HG03025 (cell line): ENCODE results near the gene TROAP.
A peak's percentile ranks its signal among the peaks of the same experiment; 100 is the strongest.
"Not testable (repeated sequence)": the region's sequence is repeated elsewhere in the genome, so short reads cannot be mapped to it uniquely, and the experiment has no call there.

Source experiments
- ATAC-seq: cut with Tn5 transposase; IDR thresholded peaks from one replicate; pipeline ENCODE4 v1.9.1; 2021; ENCODE audit warnings: mild to moderate bottlenecking, moderate library complexity; ENCODE audit not compliant: unreplicated experiment, low FRiP score

The TROAP gene

GRCh38 chr12:49327887-49328286 is 4.8 kb downstream of the TROAP start:
- no peak for ATAC-seq

GRCh38 chr12:49328816-49329215 is 5.8 kb downstream of the TROAP start:
- no peak for ATAC-seq

DNA sequence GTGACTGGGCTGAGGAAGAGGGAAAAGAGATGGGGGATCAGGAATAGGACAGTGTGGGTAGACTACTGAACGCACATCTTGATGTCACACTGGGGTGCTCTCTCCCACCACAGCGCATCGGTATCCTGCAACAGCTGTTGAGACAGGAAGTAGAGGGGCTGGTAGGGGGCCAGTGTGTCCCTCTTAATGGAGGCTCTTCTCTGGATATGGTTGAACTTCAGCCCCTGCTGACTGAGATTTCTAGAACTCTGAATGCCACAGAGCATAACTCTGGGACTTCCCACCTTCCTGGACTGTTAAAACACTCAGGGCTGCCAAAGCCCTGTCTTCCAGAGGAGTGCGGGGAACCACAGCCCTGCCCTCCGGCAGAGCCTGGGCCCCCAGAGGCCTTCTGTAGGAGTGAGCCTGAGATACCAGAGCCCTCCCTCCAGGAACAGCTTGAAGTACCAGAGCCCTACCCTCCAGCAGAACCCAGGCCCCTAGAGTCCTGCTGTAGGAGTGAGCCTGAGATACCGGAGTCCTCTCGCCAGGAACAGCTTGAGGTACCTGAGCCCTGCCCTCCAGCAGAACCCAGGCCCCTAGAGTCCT is 7.1 kb downstream of the TROAP start:
- ATAC-seq = no peak

GRCh38 chr12:49330631-49331379 is 7.8 kb downstream of the TROAP start:
- no peak for ATAC-seq

DNA sequence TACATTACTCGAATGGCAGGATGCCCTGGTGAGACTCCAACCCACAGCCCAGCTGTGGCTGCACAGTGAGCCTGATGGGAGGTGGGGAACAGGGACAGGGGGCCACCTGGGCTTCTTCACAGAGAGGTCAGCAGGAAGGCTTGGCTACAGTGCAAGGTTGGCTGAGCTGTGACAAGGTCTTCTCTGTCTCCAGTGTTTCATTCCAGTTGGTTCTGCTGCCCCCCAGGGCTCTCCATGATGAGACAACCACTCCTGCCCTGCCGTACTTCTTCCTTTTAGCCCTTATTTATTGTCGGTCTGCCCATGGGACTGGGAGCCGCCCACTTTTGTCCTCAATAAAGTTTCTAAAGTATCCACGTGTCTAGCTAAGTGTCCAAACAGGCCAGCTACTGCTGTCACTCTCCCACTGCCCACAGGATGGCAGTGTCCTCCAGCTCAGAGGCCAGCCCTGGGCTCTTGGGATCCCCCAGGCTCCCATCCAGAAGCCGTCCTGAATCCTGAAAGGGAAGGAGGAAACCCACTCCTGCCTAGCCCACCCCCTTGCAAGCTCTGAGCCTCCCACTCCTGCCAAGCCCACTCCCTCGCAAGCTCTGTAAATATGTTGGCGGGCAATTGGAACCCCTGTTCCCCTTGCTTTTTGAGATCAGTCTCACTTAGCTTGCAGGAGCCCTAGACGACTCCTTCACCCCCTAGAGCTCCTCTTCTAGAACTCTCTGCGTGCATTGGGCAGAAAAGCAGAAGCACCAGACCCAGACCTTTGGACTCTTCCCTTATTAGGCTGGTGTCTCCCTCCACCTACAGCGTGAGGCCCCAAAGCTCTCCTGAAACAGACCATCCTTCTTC is 8.5 kb downstream of the TROAP start:
- ATAC-seq = no peak

GRCh38 chr12:49332441-49332861 is 9.4 kb downstream of the TROAP start:
- ATAC-seq = no peak

GRCh38 chr12:49332891-49333371 is 9.9 kb downstream of the TROAP start:
- no peak for ATAC-seq

- not testable (repeated sequence) for ATAC-seq
Observed at GRCh38 chr12:49333778-49334177, 10.7 kb downstream of the TROAP start.

GRCh38 chr12:49334226-49334625 is 11.2 kb downstream of the TROAP start:
- ATAC-seq = no peak

DNA sequence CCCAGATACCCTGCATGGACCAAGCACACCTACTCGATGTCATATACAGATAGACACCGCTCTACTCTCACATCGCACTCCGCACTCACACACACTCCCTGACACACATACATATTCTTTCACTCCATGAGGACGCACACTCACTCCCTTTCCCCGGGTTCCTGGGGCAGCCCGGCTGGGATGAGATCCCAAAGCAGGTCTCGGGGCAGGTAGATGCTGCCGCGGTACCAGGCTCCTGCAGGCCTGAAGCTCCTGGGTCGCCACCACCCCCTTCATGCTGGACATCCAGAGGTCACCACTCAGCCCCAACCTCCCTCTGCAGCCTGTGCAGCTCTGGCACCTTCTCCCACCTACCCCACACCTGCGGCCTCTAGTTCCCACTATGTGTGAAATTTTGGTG is 11.6 kb downstream of the TROAP start:
- ATAC-seq = no peak

- no peak for ATAC-seq
Observed at GRCh38 chr12:49335118-49335954, 12.3 kb downstream of the TROAP start.

GRCh38 chr12:49335955-49336644 is 13.0 kb downstream of the TROAP start:
- no peak for ATAC-seq

GRCh38 chr12:49336645-49337584 is 13.9 kb downstream of the TROAP start, which contains the start of gene C1QL4:
Gene C1QL4, minus strand, starts transcription at chr12:49337188. Its CDS starts 711 bp downstream, at chr12:49336477.
- ATAC-seq = peak; percentile 48

DNA sequence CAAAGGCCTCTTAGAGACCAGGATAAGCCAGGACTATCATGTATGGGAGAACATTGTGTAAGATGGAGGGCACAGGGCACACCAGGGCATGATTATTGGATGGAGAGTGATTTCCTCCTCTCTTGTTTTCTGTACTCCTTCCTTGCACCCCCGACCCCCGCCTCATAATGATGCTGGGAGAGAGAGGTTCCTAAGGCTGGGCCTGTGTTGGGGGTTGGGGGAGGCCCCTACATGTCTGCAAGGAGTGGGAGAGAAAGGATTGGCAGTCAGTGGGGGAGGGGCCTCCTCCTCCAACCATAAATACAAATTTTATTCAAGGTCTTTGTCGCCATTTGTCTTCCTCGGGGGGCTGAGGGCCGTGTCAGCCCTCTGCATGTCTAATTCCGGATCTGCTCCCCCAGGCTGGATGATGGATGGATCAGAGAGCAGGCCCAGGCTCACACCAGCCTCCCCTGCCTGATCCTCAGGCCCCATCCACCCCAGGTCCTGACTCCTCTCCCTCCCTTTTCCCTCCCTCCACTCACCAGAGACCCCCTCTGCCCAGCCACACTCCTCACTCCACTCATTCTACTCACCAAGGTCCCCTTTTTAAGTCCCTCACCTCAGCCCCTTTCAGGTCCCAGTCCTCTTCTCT is 15.9 kb downstream of the TROAP start:
- no peak for ATAC-seq

- no peak for ATAC-seq
Observed at GRCh38 chr12:49339464-49339861, 16.4 kb downstream of the TROAP start.

DNA sequence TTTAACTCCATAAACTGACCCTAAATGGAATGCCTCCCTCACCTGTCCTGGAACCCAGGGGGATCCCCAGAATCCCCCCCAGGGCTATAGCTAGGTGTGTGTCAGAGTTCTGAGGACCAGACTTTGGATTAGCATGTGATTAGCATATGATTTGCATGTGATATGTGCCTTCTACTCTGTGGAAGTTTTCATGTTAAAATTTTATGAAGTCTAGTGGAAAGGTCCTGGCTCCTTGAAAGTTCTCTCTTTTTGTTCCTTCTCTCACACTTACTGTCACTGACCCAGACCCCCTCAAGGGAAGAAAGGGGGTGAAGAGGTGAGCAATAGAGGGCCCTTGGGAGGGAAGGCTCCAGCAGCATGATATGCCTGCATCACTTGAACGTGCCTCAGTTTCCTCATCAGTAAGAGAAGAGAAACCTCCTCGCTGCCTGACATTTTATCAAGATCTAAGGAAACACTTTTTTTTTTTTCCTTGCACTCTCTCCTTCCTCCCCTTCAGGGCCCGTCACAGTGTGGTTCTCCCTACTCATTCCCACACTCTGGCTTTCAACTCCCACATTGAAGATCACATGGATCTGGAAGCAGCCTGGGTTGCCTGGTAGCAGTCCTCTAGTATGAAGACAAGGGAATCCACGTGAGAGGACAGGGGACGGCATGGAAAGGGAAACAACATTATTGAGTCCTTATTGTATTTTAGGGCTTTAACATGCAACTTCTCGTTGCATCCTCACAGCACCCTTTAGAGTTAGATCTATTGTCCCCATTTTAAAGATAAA is 17.2 kb downstream of the TROAP start:
- ATAC-seq = no peak
